Sigmoid colon (tissue), 7 donors: ENCODE measurements around the gene TNNC1. TPM values are rescaled to one million over a fixed set of nuclear protein-coding genes. Genes with fewer than 3 reads are reported as not detected.

Experiments used
- DNase-seq: peaks from one replicate; pipeline ENCODE4 v3.0.0-alpha.2; 2019
- H3K27ac ChIP-seq, 4 donors: fragments of 200-600 bp; sonication (generic); one replicate each; pipeline ENCODE4 v1.5.1; 2016 to 2019; ENCODE audit warnings: mild to moderate bottlenecking in 1 of 4
- H3K27me3 ChIP-seq, 3 donors: fragments of 200-600 bp; sonication (generic); one replicate each; pipeline ENCODE4 v1.5.1; 2019; ENCODE audit warnings: mild to moderate bottlenecking in 1 of 3
- H3K36me3 ChIP-seq, 4 donors: fragments of 200-600 bp; sonication (generic); one replicate each; pipeline ENCODE4 v1.5.1; 2016 to 2019
- H3K4me1 ChIP-seq, 4 donors: fragments of 200-600 bp; sonication (generic); one replicate each; pipeline ENCODE4 v1.5.1; 2017 to 2019
- H3K4me3 ChIP-seq, 4 donors: fragments of 200-600 bp; sonication (generic); one replicate each; pipeline ENCODE4 v1.5.1; 2017 to 2019; ENCODE audit warnings: mild to moderate bottlenecking in 2 of 4, moderate library complexity in 1 of 4
- H3K9me3 ChIP-seq, 4 donors: fragments of 200-600 bp in 3 of 4; sonication (generic) in 3 of 4; one replicate each; pipeline versions ENCODE4 v1.5.1 to v1.6.1; 2013 to 2019
- EP300 ChIP-seq, 4 donors: sonication (generic); formaldehyde crosslinking; IDR thresholded peaks; one replicate each; pipeline ENCODE4 v1.6.1; 2017; ENCODE audit warnings: antibody characterized with exemption in 4 of 4
- POLR2A ChIP-seq, 2 donors: fragments of 450-650 bp; IDR thresholded peaks; one replicate each; pipeline ENCODE4 v1.6.1; 2016; ENCODE audit warnings: antibody characterized with exemption in 2 of 2, mild to moderate bottlenecking in 2 of 2, moderate library complexity in 2 of 2
- POLR2AphosphoS5 ChIP-seq, 4 donors: sonication (generic); formaldehyde crosslinking; IDR thresholded peaks; one replicate each; pipeline ENCODE4 v1.6.1; 2017; ENCODE audit warnings: antibody characterized with exemption in 4 of 4
- WGBS, 2 donors: extraction: QIAGEN DNeasy Blood & Tissue Kit; methylation state at CpG; one replicate each; pipeline ENCODE4 v1.1.7; 2013; 5-methylcytosine and 5-hydroxymethylcytosine counted together
- intact Hi-C: fragments of 100-400 bp; cut with DNase I; formaldehyde crosslinking; loops from one replicate; pipeline ENCODE4 v1.15.1; 2023
- polyA plus RNA-seq, 3 donors: library from polyadenylated mRNA; stranded (reverse); fragments of 200-250 nt; gene quantifications; one replicate each; pipeline ENCODE4 v1.2.3, GENCODE V29; 2013
- total RNA-seq, 4 donors: library from RNA; depleted of rRNA; stranded (reverse); fragments of >200 nt; gene quantifications; one replicate each; pipeline ENCODE4 v1.1.0, GENCODE V29; 2016
- TF ChIP-seq, protein P1 (sequence below), 4 experiments: fragments of 450-650 bp in 3 of 4; fragments of 200-600 bp in 1 of 4; IDR thresholded peaks; one replicate each; pipeline ENCODE4 v1.5.1; 2016 to 2019; ENCODE audit warnings: antibody characterized with exemption in 4 of 4, mild to moderate bottlenecking in 3 of 4, moderate library complexity in 2 of 4
- donor health status: healthy with polysubstance abuse.
- donor health status: Bipolar disorder and iron deficiency.
- donor health status: healthy.

Gene TNNC1
- total and polyA plus RNA-seq, 7 donors, result 0.99 to 34.2 (median 2.9) TPM; not detected in 2

DNA sequence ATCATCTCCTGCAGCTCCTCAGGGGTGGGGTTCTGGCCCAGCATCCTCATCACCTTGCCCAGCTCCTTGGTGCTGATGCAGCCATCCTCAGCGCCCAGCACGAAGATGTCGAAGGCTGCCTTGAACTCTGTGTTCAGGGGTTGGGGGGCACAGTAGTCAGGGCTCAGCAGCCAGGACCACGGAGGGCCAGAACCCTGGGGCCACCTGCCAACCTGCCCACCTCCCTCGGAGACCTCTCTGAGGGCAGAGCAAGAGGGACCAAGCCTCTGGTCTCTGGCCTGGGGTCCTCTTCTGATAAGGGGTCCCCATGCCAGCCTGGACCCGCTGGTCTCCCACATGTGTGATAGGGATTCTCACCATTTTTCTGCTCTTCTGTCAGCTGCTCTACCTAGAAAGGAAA lies 1.7 kb downstream of the TNNC1 start:
- H3K27ac ChIP-seq, result no peak overlapping the region
- 91 to 95% methylated on average over 6 of the region's 6 CpGs for WGBS, 2 donors
- no peaks in the 10 kb centered on the region for H3K36me3 ChIP-seq
- DNase-seq, result no peak
- no peaks in the 10 kb centered on the region for H3K27me3 ChIP-seq
- intact Hi-C loops, result no loop called here
- no peak overlapping the region for H3K4me3 ChIP-seq
- H3K4me1 ChIP-seq, result peaks cover 0 to 27% (median 23%) of the 10 kb centered on the region in 4 donors
- TF ChIP-seq POLR2AphosphoS5 (IDR thresholded peaks at IDR 0.05), result no peak
- no peak for TF ChIP-seq POLR2A (IDR thresholded peaks at IDR 0.05)
- H3K9me3 ChIP-seq, result no peaks in the 10 kb centered on the region

DNA sequence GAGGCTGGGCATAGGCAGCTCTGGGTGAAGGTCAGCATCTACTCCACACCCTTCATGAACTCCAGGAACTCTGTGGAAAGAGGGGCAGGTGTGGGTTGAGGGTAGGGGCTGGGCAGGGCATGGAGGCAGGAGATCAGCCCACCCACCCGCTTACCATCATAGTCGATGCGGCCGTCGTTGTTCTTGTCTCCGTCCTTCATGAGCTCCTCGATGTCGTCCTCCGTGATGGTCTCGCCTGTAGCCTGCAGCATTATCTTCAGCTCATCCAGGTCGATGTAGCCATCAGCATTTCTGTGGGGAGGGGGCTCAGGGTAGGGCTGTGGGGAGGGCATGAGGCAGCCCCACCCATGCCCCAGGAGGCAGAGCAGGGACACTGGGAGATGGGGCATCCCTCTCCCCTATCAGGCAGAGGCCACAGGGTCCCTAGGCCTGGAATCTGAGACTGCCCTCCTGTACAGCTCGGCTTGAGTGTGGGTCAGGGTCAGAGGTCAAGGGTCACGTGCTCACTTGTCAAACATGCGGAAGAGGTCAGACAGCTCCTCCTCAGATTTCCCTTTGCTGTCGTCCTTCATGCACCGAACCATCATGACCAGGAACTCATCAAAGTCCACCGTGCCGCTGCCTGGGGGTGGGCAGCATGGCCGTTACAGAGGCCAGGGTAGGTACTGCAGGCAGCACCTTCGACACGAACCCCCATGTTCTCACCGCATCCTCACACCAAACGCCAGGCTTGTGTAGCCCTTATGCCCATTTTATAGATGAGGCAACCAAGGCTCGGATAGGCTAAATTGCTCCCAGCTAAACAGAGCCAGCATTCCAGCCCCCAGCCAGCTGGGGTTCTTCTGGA lies 2.4 kb downstream of the TNNC1 start:
- H3K36me3 ChIP-seq, result no peaks in the 10 kb centered on the region
- no peaks in the 10 kb centered on the region for H3K9me3 ChIP-seq
- no peak for DNase-seq
- 85 to 88% methylated on average over 24 of the region's 24 CpGs for WGBS, 2 donors
- intact Hi-C loops, result no loop called here
- TF ChIP-seq, protein P1, sequence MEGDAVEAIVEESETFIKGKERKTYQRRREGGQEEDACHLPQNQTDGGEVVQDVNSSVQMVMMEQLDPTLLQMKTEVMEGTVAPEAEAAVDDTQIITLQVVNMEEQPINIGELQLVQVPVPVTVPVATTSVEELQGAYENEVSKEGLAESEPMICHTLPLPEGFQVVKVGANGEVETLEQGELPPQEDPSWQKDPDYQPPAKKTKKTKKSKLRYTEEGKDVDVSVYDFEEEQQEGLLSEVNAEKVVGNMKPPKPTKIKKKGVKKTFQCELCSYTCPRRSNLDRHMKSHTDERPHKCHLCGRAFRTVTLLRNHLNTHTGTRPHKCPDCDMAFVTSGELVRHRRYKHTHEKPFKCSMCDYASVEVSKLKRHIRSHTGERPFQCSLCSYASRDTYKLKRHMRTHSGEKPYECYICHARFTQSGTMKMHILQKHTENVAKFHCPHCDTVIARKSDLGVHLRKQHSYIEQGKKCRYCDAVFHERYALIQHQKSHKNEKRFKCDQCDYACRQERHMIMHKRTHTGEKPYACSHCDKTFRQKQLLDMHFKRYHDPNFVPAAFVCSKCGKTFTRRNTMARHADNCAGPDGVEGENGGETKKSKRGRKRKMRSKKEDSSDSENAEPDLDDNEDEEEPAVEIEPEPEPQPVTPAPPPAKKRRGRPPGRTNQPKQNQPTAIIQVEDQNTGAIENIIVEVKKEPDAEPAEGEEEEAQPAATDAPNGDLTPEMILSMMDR (IDR thresholded peaks at IDR 0.05), result no peak
- TF ChIP-seq EP300 (IDR thresholded peaks at IDR 0.05) (no peak), POLR2AphosphoS5 (IDR thresholded peaks at IDR 0.05) (no peak)
- H3K4me1 ChIP-seq, result peaks cover 0 to 25% (median 19%) of the 10 kb centered on the region in 4 donors
- no peaks in the 10 kb centered on the region for H3K27me3 ChIP-seq
- H3K27ac ChIP-seq, result no peak overlapping the region
- no peak overlapping the region for H3K4me3 ChIP-seq

DNA sequence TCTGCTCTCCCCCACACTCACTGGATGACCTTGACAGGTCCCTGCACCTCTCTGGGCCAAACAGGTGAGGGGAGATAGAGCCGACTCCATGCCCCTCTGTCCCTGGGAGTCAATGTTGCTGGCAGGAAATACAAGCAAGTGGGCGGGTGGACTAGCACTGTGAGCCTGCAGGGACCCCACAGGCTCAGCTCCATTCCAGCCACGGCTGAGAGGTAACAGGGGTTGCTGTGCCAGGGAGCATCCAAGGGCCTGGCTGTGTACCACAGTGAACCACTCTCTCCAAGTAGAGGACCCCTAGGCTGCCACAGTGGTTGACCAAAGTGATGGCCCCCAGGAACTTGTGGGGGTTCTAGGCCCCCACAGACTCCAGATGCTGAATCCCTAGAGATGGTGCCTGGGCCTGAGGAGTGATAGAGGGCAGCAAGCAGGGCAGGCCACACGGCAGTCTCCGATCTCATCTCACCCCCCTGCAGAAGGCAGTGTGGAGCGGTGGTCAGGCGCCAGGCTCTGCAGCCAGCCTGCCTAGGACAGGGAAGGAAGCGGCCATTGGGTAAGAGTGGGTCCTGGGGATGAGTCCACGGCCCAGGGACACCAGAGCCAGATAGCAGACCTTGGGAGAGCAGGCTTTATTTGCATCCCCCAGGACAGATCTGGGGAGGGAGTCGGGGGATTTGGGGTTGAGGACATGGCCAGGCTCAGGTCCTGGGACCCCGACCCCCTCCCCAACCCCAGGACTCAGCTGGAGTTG lies 3.2 kb downstream of the TNNC1 start:
- intact Hi-C loops, result no loop called here
- no peaks in the 10 kb centered on the region for H3K9me3 ChIP-seq
- H3K4me3 ChIP-seq, result no peak overlapping the region
- no peaks in the 10 kb centered on the region for H3K27me3 ChIP-seq
- peak overlapping the region in 1 of 4 donors; percentile 9 for H3K27ac ChIP-seq
- peaks cover 0 to 22% (median 17%) of the 10 kb centered on the region in 4 donors for H3K4me1 ChIP-seq
- DNase-seq, result no peak
- 83 to 91% methylated on average over 11 of the region's 11 CpGs for whole genome bisulfite sequencing, 2 donors
- TF ChIP-seq, protein P1 (IDR thresholded peaks at IDR 0.05), result no peak
- TF ChIP-seq POLR2AphosphoS5 (IDR thresholded peaks at IDR 0.05) (no peak), EP300 (IDR thresholded peaks at IDR 0.05) (no peak), POLR2A (IDR thresholded peaks at IDR 0.05) (no peak)
- H3K36me3 ChIP-seq, result no peaks in the 10 kb centered on the region

DNA sequence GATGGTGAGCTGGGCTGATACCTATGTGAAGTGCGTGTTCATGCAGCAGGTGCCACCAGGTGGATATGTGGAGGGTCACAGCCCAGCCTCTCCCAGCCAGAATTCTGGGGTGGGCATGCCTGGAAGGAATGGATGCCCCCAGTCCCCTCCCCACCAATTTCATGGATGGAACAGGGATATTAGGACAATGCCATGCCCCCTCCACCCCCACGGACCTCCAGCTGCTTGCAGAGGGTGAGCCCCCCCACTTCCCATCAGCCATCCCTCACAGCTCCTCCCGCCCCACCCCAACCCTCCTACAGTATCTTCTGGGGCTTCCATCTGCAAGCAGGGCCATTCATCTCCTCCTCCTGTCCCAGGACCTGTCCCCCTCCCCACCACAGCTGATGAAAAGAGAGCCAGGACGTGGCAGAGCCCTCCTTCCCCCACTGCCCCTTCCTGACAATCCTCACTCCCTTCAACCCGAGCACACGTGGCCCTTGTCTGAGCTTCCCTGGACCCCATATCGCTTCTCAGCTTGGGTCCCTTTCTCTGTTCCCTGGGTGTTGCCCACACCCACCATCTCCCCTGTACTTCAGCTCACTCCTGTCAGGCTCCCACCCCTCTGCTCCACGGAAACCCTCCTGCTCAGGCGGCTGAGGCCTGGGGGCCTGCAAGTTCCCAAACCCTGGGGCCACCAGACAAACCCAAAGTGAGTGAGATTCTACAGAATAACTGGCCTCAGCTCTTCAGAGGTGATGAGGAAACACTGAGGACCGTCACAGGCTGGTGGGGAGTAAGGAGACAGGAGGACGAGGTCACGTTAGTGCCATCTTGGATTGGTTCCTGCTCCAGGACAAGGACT lies 6.1 kb downstream of the TNNC1 start:
- no peaks in the 10 kb centered on the region for H3K9me3 ChIP-seq
- intact Hi-C loops, result loop anchor here (1.0 kb wide), 1 partner anchor 19 kb away; no protein-coding TSS in a partner anchor
- 81 to 82% methylated on average over 12 of the region's 12 CpGs for whole genome bisulfite sequencing, 2 donors
- no peaks in the 10 kb centered on the region for H3K27me3 ChIP-seq
- peaks cover 0 to 17% (median 8%) of the 10 kb centered on the region in 4 donors for H3K4me1 ChIP-seq
- H3K36me3 ChIP-seq, result no peaks in the 10 kb centered on the region
- no peak overlapping the region for H3K4me3 ChIP-seq
- H3K27ac ChIP-seq, result no peak overlapping the region
- no peak for TF ChIP-seq POLR2AphosphoS5 (IDR thresholded peaks at IDR 0.05)
- no peak for TF ChIP-seq POLR2A (IDR thresholded peaks at IDR 0.05)
- TF ChIP-seq, protein P1 (IDR thresholded peaks at IDR 0.05), result no peak
- no peak for TF ChIP-seq EP300 (IDR thresholded peaks at IDR 0.05)
- DNase-seq, result no peak
